Measurements from ENCODE around the gene ALDH9A1.
A peak's percentile ranks its signal among the peaks of the same experiment; 100 is the strongest.
"Not testable (repeated sequence)": the region's sequence is repeated elsewhere in the genome, so short reads cannot be mapped to it uniquely, and the experiment has no call there.

ALDH9A1 gene

DNA sequence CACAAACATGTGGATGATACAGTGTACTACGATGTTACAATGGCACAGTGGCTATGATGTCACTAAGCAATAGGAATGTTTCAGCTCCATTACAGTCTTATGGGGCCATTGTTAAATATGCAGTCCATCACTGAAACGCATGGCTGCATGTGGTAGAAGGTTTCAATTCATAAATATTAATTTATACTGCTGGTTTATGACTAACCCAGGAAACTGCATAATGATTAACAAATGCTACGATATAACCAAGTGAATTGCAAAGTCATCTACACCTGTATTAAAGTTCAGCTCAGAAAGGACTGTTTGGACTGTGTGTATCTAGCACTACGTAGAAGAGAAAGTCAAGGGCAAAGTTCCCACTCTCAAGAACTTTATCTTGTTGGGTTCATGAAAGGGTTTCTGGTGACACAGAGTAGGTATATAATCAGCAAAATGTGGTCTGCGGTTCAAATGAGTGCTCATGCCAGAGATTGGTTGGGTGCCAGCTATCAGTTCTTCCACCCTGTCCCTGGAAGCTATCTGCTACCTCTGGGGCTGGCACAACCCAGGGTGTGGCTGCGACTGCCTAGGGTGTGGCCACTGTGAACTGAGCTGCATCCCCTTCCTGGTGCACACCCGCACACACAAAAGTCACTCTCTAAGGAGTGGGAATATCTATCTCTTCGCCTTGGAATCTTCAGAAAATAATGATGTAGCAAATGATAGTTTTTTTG, 52.6 kb downstream of the ALDH9A1 start:
- DNase-seq (ENCODE audit: low spot score) = no peak

DNA sequence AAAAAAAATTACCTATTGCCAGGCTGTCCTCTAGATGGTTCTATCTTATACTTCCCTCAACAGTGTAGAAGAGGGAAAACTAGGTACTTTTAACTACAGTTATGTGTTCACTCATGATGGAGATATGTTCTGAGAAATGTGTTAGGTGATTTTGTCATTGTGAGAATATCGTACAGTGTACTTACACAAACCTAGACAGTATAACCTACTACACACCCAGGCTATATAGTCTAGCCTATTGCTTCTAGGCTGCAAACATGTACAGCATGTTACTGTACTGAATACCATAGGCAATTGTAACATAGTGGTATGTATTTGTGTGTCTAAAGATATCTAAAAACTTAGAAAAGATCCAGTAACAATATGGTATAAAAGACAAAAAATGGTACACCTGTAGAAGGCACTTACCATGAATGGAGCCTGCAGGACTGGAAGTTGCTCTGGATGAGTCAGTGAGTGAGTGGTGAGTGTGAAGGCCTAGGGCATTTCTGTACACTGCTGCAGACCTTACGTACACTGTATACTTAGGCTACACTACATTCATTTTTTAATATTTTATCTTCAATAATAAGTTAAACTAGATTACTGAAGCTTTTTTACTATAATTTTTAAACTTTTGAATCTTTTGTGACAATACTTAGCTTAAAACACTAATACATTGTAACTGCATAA, 54.2 kb downstream of the ALDH9A1 start:
- DNase-seq (ENCODE audit: low spot score) = no peak

DNA sequence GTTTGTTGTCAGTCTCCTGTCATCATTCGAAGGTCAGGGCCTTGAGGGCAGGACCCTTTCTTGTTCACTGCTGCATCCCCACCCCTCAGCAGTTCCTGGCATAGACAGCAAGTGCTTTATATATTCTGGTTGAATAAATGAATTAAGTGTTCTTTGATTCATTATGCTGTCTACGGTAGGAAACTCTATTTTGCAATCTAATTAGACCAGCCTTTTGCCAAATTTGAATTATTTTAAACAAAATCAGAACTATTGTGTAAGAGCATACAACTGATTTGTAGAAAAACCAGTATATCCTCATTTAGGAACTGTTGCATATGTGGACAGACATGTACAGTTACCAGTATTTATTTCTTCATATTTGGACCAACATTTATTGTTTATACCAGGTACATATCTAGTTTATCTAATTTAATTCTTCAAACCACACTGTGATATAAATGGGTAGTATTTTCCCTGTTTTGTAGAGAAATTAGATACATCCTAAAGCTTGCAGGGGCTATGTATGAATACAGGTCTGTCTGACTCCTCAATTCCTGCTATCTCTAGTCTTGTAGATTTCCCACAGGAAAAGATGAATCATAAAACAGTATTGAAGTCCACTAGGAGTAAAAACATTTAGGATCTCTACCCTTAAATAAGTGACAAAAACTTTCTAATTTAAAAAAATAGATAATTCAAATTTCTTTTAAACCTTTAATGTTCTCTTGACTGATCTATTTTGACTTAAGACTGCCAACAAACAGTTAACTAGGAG, 57.0 kb downstream of the ALDH9A1 start:
- no peak for DNase-seq (ENCODE audit: low spot score)

DNA sequence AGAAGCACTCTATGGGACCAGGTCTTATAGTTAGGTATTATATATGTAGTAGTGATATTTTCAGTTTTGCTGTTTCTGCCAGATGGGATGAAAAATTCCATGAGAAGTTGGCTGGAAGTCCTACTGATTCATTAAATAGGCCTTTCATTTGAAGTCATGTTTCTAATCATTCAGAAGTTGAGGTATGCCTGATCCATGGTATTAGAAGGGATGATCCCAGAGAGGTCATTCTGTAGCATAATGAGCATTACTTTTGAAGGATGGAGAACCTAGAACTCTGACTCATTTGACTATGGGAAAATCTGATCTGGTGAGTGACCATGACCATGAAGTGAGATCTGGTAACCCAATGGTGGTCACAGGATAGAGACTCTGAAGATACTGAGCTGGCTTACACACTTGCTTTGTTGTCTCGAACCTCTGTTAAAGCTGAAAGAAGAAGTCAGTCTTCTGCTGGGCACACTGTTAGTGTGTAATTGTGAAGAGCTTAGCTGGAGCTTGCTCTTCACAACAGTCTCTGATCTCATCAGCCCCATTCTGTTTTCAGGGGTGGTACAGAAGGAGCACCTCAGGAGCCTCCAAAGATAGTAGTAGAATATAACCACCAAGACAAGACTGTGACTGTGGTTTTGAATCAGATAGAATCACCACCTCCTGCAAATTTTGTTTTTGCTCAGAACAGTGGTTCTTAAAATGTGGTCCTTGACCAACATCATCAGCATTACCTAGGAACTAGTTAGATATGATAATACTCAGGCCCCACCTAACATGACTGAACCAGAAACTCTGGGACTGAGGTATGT, 58.3 kb downstream of the ALDH9A1 start:
- DNase-seq (ENCODE audit: low spot score) = no peak

DNA sequence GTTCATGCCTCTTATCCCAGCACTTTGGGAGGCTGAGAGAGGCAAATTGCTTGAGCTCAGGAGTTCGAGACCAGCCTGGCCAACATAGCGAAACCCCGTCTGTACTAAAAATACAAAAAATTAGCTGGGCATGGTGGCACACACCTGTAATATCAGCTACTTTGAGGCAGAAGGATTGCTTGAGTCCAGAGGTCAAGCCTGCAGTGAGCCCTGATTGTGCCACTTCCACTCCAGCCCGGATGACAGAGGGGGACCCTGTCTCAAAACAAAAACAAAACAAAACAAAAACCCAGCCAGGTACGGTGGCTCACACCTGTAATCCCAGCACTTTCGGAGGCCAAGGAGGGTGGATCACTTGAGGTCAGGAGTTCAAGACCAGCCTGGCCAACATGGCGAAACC, 60.2 kb downstream of the ALDH9A1 start:
- not testable (repeated sequence) for DNase-seq (ENCODE audit: low spot score)

DNA sequence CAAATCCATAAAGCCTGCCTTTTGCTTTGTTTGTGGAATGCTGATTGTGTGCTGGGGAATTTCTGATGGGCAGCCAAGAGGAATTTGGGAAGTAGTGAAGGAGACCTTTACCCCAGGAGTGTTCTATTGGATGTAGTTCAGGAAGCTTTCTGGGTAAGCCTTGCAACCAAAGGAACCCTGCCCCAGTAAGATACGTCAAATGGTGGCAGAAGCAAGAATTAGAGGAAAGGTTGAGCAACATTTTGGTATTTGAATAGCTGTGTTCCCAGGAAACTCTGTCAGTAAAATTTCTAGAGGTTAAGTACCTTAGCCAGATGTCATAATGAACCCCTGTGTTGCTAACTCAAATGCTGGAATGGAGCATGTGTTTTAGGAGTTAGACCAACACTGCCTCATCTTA, 60.9 kb downstream of the ALDH9A1 start:
- no peak for DNase-seq (ENCODE audit: low spot score)

DNA sequence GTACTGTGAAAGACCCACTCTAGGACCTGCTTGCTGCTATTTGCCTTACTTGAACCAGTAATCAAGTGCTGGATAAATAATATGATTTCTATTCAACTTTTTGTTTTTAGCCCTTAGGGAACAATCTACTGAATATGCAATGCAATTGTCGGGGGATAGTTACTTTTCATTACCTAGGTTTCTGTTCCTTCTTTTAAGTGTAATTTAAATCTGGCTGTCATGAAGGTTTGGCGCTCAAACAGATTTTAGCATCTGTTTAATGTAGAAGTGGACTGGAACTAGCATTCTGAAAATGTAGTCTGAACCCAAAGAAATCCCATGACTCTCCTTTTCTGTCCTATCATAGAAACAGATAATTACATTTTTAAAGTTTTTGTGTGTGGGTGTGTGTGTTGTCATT, 62.5 kb downstream of the ALDH9A1 start:
- DNase-seq (ENCODE audit: low spot score) = no peak

DNA sequence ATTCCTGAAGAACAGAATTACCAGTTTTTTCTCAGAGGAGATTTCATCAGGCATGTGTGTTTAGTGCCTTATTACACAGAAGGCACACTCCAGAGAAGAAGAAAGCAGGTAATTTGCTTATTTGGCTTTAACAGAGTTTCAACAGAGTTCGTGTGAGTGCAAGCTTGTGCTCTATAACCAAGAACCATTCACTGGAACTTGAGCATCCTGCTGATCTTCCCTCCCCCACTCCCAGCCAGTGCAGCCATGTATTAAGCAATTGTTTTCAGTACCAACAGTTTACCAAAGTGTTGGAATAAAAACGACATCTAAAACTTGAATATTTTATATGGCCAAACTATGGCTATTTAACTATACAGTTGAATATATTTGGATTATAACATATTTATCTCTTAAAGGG, 63.0 kb downstream of the ALDH9A1 start:
- DNase-seq (ENCODE audit: low spot score) = no peak

DNA sequence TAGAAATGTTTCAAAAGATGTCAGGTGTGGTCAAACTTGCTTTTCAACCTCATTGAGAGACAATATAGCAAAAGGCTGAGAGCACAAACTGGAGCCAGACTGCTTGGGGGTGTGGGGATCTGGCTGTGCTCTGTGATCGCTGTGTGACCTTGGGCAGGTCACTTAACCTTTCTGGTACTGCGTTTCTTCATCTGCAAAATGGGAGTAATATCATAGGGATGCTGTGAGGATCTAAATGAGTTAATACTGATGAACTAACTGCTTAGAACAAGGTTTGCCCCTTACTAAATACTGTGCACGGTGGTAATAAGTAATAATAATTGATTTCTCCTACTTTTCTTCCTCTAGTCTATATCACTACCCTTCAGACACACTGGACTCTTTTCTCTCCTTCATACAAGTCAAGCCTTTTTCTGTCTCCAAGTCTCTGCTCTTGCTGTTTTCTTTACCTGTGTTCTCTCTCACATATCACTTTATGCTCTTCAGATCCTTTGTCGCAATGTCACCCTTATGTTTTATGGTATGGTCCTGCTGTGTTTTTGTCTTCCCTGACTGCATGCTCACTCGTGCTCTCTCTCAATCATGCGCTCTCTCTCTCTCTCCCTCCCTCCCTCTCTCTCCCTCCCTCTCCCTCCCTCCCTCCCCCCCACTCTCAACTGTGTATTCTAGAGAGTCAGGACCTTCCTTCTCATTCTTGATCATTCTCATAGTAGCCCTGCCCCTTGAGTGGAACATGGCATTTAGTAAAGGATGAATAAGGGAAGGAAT, 64.0 kb downstream of the ALDH9A1 start:
- DNase-seq (ENCODE audit: low spot score) = no peak

DNA sequence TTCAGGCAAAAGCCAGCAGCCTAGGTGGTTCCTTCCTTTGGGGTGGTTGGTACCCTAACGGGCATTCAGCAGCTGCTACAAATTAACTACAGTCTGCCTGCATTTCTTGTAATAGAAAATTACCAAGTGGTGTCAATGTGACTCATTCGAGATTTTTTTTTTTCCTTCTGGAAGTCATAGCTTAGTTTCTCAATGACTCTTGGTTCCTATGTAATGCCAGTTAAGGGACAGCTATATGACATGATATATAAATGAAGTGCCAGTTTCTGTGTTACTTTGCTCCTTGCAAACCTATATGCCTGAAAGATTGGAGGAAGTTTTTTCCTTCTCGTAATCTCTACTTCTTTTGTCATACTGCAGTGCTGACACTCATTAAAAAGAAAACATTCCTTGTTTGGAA, 64.7 kb downstream of the ALDH9A1 start:
- DNase-seq (ENCODE audit: low spot score) = no peak

DNA sequence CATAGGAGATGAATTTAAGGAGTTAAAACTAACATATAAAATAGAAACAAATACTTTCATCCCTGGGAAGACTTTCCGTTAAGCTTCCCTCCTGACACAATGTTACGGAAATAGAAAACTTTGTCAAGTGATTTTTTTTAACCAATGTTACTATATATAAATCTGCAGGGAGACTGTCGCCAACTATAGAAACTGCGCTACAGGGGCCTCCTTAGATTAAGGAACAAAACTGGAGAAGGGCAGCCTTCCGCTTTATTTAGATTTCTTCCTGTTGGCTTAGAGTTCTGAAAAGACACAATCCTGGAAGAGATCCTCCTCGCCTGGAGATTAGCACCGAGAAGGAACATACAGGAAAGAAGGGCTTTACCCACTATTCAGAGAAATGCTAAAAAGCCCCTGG, 65.9 kb downstream of the ALDH9A1 start:
- no peak for DNase-seq (ENCODE audit: low spot score)

DNA sequence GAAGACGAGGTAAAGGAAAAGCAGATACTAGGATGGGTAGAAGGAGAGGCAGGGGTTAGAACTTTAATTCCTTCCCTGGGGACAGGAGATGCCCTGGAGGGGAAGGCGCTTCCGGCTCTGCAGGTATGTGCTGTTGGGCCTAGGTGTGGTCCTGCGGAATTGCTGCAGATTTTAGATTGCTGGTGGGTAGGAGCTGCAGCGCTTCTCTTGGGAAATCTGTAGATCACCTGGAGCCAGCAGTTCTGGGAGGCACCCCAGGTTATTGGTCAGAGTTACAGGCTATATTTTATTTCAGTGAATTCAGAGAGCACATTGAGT, 66.3 kb downstream of the ALDH9A1 start:
- DNase-seq (ENCODE audit: low spot score) = peak; percentile 11

DNA sequence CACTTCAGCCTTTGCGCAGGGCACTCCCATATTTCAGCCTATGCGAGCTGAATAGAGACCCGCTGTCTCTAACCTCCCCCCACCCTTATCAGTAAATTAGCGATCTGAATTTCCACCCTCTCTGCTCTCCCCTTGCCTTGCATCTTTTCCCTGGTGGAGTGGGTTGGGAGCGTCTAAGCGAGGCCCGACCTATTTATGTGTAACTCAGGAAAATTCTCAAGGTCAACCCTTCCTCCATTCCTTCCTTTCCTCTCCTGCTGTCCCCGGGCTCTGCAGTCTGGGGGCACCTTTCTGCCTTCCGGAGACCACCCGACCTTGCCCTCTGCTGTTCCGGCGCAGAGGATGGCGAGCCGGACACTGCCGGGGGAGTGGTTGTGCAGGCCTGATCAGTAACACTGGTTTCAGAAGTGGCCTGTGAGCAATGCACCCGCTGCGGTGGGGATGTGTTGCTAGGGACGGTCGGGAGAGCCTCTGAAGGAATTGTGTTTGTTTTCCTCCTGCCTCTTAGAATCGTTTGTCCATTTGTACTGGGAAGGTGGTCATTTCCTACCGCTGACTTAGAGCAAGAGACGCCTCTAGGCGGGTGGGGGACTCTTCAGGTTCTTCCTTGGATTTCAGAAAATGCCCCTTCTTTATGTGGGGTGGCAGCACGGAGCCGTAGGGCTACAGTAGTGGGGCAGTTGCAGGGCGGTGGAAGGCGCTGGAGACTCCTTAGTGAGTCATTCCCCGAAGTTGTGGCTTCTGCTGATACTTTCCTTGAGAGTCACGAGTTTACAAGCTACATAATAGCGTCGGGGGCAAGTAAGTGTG, 66.8 kb downstream of the ALDH9A1 start:
- peak; percentile 55 for DNase-seq (ENCODE audit: low spot score)

DNA sequence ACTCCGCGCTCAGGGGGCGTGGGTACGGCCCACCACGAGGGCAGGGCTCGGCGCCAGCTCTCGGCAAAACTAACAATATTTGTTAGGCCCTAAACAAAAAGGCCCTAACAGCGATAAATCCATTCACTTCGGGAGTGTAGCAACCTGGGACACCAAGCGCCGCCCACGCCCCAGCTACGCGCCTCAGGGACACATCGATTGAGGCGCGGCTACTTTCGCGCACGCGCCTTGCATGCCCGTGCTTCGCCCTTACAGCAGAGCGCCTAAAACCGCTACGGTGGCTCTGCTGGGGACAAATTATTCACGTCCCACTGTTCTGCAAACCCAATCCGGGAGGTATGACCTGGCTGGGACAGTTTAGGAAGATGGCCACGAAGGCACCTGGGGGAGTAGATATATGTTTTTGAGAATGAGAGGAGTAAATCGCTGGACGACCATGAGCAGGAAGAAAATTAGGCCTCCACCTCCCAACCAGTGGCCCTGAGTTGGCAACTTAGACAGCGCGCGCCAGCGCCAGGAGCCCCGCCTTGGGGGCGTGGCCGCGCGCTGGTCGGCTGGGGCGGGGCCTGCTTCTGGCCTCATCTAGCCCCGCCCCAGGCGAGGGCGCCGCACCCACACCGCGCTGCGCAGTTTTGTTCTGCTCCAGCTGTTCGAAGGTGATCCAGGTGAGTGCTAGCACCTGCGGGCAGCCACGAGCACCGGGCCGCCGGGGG, 67.6 kb downstream of the ALDH9A1 start, which contains the start of gene MGST3:
Gene MGST3 (plus strand): TSS at position 606 of the 713 bp plus-strand sequence. CDS start 18,614 bp downstream, outside the sequence.
- peak; percentile 96 for DNase-seq (ENCODE audit: low spot score)

DNA sequence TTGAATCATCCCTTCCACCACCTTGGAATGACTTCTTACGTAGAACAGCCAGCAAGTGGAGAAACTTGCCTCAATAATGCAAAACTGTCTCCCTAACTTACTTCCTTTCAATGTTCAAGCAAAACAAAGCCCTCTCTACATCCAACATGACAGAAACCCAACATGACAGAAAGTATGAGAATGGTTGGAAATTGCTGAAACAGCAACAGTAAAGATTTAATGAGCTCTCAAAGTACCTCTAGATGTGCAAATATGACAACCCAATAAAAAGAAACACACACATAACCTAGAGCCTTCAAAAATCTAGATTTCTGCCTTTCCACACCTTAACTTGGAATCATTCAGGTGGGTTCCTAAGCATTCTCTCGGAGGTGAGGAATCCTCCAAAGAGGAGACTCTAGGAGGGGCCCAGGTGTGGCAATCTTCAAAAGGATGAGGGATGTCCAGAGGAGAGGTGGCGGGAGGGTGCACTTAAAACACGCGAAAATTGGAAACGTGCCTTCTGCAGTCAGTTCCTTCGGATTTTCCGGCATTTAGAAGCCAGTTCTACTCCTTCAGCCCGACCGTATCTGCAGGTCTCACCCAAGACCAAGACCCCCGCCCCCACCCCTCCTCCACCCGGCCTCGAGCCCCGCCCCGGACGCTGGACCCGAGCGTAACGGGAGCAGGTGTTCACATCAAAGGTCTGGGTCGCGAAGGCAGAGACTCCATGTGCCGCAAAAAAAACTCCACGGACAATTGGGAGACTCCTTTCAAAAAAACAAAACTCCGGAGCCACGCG, 68.3 kb downstream of the ALDH9A1 start:
- DNase-seq (ENCODE audit: low spot score) = no peak

DNA sequence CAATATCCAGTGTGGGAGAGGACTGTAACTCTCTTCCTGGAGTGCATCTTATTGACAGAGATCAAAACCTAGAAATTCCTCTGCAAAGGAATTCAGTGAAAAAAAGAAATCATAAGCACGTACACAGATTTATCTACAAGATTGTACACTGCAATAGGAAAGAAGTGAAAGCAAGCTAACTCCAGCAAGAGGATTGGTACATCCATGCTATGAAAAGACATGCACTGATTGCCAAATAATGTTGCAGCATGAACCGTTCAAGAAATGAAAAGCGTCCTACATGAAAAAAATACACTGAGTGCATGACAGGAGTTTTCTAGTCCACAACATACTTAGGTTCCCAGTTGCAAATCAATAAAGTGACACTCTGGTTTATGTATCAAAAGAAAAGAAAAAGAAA, 69.2 kb downstream of the ALDH9A1 start:
- no peak for DNase-seq (ENCODE audit: low spot score)

DNA sequence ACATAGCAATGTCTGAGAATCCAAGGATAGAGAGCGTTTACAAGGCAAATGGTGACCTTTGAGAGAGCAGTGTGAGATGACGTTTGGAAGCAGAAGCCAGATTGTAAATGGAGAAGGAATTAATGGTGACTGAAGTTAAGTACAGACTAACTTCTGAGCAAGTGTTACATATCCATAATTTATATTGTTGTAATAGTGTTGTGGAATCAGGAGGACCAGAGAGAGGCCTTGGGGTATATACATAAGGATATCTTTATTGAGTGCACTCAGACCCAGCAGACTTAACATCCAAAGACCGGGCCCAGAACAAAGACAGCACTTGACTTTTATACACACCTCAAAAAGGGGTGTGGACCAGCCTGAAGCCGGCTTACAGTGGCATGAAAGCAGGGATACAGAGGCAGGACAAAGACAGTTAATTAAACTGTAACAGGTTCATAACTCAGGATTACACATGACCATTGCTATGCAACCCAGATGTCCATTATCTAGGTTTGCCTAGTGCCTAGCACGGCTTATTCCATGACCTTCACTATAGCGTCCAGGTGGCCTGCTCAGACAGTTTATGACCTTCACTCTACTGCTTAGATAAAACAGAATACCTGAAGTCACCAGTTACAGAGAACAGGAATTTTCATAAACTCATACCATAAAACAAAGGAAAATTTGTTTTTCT, 70.1 kb downstream of the ALDH9A1 start:
- no peak for DNase-seq (ENCODE audit: low spot score)

DNA sequence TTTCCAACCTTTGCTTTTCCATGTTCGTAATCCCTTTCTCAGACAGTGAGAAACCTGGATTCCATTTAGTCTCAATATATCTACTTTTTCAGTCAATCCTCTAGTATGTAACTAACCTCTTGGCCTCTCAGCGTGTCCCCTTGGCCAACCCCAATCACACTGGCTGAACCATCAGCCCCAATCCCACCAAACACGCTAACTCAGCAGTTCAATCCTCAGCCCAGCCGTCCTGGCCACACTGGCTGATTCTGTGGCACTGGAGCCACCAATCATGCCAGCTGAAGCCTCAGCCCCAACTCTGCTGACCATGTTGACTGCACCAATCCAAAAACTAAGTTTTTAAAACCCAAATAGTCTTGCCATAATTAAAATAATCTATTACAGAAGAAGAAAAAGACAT, 73.9 kb downstream of the ALDH9A1 start:
- DNase-seq (ENCODE audit: low spot score) = no peak

DNA sequence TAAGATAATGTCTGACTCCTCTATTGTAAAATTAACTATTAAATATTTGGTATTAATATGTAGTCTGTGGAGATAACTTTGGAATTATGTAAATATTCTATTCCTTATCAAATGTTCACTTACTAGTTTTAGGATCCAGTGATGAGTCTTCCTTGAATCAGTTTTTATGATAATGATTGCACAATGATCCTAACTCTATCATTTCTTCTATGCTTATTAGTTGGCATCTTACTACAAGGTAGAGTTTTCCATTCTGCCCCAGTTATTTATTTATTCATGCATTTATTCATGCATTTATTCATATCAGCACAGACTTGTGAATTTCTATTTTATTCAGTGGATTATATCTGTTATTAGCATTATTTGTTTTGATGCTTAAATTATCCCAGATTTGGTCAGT, 74.7 kb downstream of the ALDH9A1 start:
- DNase-seq (ENCODE audit: low spot score) = no peak

All from cerebellar cortex (tissue), 1 donor.